ENCODE measurements around the gene HCRTR2.

GRCh38 chr6:55293116-55293515 lies 118.8 kb downstream of the HCRTR2 start:
- TF ChIP-seq CTCF (IDR thresholded peaks at IDR 0.05) (peak in 2 of 4 donors; percentile 8 to 31), POLR2A (IDR thresholded peaks at IDR 0.05) (no peak)
